T-helper 2 cell (primary cell): ENCODE results near the gene RUSC1.
A peak's percentile ranks its signal among the peaks of the same experiment; 100 is the strongest.

Experiments
- DNase-seq, 5 experiments: peaks; one replicate each; pipeline versions ENCODE4 v3.0.0 to v3.0.0-alpha.2; 2012 to 2022

Gene RUSC1

DNA sequence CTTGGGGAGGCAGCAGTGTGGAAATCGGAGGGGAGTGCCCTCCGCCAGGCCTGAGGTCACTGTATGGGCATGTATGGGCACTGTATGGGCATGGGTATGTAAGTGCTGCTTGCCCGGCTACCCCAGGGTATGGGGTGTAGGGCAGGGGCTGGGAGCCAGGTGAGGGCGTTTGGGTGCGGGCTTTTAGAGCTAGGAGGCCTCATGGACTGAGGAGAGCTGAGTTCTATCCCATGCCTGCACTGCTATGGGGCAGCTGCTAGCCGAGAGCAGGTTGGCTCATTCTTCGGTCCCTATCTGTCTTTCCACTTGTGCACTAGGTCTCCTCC, 24.8 kb upstream of the RUSC1 start:
- no peak for DNase-seq

DNA sequence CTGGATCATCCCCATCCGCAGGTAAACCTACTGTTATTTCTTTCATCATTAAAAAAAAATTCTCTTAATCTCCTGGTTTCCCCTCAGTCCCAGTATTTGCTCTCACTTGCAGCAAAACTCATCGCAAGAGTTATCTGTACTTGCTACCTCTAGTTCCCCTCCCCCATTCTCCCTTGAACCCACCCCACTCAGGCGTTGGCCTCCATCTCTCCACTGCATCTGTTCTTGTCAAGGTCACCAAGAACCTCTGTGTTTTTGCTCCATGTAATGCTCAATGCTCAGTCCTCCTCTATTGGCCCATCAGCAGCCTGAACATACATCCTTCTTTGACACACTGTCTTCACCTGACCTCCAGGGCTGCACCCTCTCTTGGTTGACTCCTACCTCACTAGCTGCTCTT, 24.0 kb upstream of the RUSC1 start:
- DNase-seq, result no peak

DNA sequence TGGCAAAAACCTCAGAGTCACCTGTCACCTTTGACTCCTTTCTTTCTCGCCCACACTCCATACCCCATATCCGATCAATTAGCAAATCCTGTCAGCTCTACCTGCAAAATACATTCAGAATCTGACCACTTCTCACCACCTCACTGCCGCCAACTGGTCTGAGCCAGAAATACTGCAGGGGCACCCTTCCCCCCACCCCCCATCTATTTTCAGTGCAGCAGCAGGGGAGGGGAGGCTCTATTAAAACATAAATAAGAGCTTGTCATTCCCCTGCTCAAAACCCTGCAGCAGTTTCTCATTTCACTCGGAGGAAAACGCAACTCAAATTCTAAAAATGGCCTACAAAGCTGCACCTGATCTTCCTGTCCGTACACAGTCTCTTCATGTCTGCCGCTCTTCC, 23.3 kb upstream of the RUSC1 start:
- DNase-seq, result no peak

DNA sequence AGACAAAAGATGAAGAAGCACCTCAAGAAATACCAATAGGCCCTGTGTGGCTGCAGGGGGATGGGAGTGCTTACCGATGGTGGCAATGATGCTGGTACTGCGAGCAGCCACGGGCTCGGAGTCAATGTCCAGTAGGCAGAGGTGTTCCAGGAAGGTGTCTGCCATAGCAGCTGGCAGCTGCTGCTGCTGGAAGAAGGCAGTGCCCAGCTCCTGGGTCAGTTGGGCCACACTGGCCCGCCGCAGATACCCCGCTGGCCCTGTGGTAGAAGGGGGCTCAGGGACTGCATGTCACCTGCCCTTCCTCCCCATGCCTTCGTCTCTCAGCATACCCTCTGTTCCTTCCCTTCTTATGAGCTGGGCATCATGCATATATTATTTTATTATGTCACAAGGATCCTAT, 20.7 kb upstream of the RUSC1 start:
- DNase-seq, result no peak

DNA sequence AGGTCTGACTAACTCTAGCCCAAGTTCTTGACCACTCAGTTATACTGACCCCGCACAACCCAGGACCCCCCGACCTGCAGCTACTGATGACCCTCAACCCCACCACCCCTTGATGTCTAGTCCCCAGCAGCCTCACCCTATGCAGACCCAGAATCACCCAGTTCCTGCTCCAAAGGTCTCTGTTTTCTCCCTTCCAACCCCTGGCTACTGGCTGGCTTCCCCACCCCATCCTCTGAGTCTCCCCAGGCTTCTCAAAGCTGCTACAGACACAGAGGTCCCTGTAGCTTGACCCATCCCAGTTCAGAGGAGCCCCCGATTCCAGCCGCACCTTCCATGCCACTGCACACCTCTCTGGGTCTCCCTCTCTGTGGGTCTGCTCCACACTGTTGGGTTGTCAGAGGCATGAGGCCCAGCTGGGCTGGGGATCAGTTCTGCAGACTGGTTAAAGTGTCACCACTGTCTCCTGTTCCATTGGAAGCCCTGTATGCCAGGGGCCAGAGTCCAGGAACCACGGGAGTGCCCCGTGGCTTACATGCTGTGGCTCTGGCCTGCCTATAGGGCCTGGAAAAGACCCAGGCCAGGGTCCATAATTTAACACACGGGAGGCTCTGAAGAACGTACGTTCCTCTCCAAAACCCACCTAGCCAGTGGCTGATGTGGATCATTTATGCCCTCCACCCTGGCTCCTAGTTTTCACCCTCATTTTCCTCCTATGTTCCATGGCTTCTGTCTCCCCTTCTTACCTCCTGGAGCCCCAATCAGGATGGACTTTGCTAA, 20.0 kb upstream of the RUSC1 start:
- DNase-seq, result no peak

DNA sequence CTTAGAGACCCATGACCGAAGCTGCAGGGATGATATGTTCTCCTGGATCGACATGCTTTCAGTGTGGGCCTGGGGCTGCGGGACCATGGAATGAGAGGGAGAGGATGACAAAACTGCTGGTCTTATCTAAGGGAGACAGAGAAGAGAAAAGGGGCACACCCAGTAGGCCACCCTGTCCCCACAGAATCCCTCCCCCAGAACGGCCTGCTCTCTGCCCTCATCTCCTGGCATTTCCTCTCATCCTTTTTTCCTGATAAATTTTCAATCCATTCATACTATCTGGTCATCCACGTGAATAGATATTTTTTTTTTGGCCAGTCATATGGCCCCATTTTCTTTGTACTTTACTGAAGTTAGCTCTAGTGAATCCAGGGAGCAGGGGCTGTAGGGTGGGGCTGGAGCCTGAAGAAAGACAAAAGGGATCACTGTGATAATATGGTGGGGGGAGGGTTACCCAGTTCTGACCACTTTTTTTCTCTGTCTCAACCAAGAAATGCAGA, 19.3 kb upstream of the RUSC1 start, which contains the start of gene PKLR:
Gene PKLR (minus strand): TSS at position 97 of the 500 bp plus-strand sequence. CDS start 43 bp downstream, at position 54.
- DNase-seq, result no peak

DNA sequence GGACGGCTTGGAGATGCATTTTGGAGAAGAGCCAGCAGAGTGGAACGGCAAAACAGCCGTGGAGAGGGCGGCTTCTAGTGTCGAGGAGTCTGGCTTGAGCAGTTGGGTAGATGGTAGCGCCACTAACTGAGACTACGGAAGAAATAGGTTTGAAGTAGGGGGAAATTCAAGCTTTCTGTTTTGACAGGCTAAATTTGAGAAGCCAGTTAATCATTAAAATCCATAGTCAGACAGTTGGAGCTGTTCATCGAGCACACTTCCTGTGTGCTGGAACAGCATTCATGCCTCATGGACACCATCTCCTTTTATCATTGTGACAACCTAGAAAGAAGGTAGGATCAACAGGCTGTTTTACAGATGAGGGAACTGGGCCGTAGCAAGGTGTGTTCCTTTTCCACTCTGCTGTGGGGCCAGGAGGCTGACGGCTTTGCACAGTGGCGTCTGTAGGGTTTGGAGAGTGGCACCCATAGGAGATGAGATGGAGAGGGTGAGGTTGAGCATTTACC, 16.1 kb upstream of the RUSC1 start:
- no peak for DNase-seq

DNA sequence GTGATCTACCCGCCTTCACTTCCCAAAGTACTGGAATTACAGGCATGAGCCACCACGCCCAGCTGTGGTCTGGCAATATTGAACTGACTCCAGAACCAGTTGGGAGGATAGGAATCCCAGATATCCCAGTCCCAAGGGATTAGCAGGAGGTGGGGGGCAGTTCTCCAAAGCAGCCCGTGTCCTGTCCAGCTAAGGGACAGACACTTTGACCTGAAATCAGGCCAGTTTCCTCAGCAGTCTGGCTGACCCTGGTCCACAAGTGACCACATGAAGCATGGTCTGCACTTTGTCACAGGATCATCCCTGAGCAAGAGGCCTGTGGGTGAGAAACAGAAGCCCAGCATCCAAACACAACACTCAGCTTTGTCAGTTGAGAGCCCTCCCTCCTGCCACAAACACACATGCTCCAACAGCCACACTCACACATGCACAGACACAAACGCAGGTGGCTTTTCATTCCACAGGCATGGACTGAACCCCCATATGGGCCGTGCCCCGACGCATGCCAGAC, 14.8 kb upstream of the RUSC1 start:
- DNase-seq, result no peak

DNA sequence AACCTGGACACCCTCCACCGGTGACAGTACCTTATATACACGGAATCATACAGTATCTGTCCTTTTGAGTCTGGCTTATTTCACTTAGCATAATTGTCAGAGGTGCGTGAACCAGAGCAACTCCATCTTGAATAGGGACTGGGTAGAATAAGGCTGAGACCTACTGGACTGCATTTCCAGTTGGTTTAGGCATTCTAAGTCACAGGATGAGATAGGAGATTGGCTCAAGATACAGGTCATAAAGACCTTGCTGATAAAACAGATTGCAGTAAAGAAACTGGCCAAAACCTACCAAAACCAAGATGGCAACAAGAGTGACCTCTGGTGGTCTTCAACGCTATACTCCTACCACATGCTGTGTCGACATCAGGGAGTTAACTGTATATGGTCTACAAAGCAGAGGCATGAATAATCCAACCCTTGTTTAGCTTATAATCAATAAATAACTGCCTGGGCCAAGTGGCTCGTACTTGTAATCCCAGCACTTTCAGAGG, 13.4 kb upstream of the RUSC1 start:
- peak in 1 of 5 experiments; percentile 41 for DNase-seq

DNA sequence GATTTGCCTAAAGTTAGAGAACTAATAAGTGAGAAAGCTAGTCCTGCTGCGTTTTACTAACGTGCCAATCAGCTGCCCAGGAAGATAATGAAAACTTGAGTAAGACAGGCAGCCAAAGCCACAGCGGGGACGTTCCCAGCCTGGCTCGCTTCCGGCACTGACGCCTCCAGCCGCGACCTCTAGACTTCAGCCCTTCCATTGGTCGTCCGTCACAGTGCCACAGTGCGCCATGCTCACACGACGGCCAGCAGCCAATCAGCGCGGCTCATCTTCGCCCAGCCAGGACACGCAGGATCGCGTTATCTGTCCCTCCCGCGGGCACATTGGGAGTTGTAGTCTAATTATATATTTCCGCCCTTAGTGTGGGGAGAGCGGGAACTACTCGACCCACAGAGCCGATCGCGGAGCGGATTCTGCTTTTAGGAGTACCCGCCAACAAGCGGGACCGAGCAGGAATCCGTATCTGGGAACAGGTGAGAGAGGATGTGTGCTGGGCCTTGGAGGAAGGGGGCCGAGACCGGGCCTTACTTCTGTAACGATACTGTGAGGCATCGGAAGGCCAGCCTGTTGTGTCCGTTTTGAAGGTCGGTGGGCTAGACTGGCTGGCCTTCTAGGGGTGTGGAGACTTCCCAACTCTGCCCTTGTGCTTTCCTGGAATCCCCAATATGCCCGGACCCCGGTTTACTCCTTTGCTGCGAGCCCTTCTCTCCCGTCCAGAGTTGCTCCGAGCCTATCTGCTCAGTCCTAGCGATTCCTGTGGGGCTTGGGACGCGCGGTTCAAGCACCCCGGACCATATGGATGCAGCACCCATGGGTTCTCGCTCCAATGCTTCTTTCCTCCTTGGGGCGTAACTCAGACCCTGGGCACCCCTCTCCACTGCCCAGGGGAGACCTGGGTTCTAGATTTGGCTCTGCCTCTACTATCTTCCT, 11.9 kb upstream of the RUSC1 start, which contains the start of gene FDPS:
Gene FDPS (plus strand): TSS at position 374 of the 930 bp plus-strand sequence. CDS start 924 bp downstream, outside the sequence.
- DNase-seq, result peak; percentile 89 to 100 (median 97)

DNA sequence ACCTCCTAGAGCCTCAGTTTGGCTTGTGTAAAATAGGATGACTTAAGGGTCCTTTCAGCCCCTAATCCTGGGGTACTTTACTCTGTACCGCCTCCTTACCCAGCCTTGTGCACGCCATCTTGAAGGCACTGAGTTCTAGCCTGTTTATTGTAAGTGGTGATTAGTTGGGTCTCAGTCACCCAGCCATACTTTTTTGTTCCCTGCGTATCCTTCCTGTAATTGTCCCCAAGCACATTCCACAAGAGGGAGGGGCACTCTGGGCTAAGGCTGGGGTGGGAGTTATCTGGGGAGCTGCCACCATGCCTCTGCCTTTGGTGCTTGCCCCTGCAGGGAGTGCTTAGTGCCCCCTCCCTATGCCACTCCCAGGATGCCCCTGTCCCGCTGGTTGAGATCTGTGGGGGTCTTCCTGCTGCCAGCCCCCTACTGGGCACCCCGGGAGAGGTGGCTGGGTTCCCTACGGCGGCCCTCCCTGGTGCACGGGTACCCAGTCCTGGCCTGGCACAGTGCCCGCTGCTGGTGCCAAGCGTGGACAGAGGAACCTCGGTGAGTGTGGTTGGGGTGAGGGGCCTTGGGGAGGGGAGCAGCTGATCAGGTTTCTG, 11.2 kb upstream of the RUSC1 start:
- DNase-seq, result peak in 1 of 5 experiments; percentile 28

DNA sequence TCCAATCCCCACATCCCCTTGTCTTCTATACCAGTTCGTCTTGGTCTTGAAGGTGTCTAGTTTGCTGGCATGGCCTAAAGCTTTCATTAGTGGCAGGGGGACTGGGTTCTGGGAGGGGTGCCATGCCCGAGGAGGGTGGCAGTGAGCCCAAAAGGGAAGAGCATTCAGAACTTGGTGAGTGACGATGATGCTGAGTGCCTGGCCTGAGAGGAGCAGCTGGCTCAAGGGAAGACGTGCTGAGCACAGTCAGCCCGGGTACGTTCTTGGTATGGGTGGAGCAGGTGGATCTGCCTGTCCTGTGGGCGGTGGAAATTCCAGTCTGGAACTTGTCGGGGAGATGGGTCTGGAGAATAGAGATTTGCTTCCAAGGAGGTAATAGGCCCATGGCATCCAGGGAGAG, 7.4 kb upstream of the RUSC1 start:
- DNase-seq, result no peak

DNA sequence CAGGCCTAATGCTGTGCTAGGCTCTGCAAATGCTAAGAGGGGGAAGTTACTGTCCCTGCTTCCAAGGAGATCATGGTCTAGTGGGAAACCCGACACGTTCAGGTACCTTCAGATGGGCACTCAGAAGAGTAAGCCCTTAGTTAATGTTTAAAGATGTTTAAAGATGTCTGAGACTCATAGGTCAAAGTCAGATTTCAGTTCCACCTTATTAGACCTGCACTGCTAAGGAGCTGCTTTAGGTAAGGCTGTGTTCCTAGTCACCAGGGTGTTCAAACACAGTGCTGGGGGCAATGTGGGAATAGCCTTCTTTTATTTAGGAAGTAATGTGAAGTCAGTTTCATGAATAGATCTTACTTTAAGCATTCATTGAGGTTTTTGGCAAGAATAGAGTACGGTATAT, 3.8 kb upstream of the RUSC1 start:
- no peak for DNase-seq

DNA sequence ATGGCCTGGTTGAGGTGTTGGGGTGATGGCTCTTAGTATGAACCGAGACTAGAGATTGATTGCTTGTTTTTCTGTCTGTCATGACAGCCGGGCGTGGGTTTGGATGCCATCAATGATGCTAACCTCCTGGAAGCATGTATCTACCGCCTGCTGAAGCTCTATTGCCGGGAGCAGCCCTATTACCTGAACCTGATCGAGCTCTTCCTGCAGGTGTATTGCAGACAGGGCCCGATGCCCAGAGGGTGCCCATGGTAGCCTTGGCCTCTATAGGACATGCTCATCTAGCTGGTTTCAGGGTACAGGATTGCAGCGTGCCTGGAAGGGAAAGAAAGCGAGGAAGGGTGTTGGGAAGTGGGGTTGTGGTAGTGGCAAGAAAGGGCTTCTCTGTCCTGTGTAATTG, 2.6 kb upstream of the RUSC1 start:
- DNase-seq, result no peak

DNA sequence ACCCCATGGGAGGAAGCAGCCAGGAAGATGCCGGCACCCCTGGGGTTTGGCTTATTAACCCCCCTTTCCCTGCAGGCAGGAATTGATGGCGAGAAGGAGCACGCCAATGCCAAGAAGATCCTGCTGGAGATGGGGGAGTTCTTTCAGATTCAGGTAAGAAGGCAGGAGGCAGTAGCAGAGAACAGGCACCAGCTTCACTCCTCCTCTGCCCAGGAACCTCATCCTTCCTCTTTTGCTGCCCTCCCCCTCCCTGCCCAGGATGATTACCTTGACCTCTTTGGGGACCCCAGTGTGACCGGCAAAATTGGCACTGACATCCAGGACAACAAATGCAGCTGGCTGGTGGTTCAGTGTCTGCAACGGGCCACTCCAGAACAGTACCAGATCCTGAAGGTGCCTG, 1.2 kb upstream of the RUSC1 start:
- no peak for DNase-seq

DNA sequence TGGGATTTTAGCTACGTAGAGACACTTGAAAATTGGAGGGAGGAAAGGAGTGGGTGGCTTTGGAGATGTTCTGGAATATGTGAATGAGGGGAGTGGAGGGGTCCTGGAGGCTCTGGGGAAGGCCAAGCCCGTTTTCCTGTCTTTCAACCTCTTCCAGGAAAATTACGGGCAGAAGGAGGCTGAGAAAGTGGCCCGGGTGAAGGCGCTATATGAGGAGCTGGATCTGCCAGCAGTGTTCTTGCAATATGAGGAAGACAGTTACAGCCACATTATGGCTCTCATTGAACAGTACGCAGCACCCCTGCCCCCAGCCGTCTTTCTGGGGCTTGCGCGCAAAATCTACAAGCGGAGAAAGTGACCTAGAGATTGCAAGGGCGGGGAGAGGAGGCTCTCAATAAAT, 442 bp upstream of the RUSC1 start:
- DNase-seq, result no peak

DNA sequence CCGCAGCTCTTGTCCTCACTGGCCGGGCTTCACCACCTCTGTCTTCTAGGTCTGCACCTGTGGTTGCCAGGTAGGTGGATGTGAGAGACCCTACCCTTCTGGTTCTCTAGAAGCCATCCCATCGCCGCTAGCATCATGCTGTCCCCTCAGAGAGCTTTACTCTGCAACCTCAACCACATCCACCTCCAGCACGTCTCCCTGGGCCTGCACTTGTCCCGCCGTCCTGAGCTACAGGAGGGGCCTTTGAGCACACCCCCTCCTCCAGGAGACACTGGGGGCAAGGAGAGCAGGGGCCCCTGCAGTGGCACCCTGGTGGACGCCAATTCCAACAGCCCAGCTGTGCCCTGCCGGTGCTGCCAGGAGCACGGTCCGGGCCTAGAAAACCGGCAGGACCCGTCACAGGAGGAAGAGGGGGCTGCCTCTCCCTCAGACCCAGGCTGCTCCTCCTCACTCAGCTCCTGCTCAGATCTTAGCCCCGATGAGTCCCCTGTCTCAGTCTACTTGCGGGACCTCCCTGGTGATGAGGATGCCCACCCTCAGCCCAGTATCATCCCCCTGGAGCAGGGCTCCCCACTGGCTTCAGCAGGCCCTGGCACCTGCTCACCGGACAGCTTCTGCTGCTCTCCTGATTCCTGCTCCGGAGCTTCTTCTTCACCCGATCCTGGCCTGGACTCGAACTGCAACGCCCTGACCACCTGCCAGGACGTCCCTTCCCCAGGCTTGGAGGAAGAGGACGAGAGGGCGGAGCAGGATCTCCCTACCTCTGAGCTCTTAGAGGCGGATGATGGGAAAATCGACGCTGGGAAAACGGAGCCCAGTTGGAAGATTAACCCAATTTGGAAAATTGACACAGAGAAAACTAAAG, 1.2 kb downstream of the RUSC1 start:
- peak in 1 of 5 experiments; percentile 23 for DNase-seq

DNA sequence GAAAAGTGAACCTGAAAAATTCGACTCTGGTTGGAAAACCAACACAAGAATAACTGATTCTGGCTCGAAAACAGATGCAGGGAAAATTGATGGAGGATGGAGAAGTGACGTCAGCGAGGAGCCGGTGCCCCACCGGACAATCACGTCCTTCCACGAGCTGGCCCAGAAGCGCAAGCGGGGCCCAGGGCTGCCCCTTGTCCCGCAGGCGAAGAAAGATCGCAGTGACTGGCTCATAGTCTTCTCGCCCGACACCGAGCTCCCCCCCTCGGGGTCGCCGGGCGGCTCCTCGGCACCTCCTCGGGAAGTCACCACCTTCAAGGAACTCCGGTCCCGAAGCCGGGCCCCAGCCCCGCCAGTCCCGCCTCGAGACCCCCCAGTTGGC, 1.9 kb downstream of the RUSC1 start:
- peak in 1 of 5 experiments; percentile 21 for DNase-seq

DNA sequence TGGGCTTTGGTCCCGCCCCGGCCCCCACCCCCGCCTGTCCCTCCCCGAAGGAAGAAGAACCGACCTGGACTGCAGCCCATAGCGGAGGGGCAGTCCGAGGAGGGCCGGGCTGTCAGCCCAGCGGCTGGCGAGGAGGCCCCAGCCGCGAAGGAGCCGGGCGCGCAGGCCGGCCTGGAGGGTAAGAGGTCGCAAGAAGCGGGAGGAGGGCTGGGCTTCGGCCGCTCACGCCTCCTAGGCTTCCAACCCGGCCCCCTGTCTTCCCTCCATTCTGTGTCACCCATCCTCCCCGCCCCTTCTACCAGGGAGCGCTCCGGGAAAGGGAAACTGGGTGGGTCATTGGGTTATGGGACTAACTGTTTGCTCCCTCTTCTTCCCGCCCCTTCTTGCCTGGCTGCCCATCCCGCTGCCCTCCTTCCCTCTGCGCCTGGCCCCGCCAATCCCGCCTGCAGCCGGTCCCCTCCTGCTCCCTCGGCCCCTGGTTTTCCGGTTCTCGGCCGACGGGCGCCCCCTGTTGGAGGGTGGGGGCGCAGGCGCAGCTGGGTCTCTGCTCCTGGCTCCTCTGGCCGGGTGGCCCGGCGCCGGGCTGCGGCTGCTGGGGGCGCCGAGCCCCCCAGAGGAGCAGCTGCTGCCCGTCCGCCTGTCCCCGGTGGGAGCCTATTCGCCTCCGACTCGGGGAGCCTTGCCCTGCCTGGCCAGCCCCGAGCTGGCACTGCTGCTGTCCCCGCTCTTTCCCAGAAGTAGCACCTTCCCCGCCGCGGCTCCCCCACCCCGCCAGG, 2.4 kb downstream of the RUSC1 start:
- peak; percentile 76 to 80 (median 76) for DNase-seq

DNA sequence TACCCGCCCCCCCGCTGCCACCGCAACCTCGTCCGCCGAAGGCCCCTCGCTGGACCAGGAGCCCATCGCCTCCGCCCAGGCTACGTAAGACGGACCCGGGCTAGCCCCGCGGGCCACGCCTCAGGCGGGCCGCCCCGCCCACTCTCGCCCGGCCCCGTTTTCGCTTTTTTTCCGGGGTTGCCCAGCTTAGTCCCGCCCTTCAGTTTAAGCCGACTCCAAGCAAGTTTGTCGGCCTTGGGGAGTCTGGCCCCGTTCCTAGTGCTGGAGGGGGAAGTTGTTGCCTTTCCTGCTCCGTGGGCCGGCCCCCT, 3.0 kb downstream of the RUSC1 start:
- DNase-seq, result peak; percentile 62 to 89 (median 73)
